HG03097 (cell line): ENCODE results near the gene DDX54.
"Not testable (repeated sequence)": the region's sequence is repeated elsewhere in the genome, so short reads cannot be mapped to it uniquely, and the experiment has no call there.

ENCODE experiments used
- ATAC-seq: cut with Tn5 transposase; IDR thresholded peaks from one replicate; pipeline ENCODE4 v1.9.1; 2021; ENCODE audit not compliant: unreplicated experiment, low FRiP score

Gene DDX54

GRCh38 chr12:113143959-113144358 lies 41.3 kb downstream of the DDX54 start:
- no peak for ATAC-seq

- no peak for ATAC-seq
Observed at GRCh38 chr12:113142886-113143332, 42.4 kb downstream of the DDX54 start.

GRCh38 chr12:113142173-113142885 lies 42.9 kb downstream of the DDX54 start:
- ATAC-seq = no peak

GRCh38 chr12:113141716-113142115 lies 43.6 kb downstream of the DDX54 start:
- not testable (repeated sequence) for ATAC-seq

- no peak for ATAC-seq
Observed at GRCh38 chr12:113140706-113141105, 44.6 kb downstream of the DDX54 start.

DNA sequence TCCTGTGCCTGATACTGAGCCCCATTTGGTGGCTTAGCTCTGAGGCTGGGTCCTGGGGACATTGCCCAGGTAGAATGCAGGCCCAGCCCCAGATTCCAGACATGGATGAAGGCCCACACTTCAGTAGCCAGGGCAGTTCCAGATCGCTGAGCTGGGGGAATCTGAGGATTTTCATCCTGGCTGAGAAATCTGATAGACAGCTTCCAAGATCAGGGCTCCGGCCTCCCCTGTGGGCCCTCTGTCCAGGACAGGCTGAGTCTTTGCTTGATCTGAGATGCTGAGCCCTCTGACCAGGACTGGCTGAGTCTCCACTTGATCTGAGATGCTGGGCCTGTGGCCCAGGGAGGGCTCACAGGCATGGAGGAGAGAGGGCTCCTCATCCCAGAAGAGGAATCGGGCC lies 46.5 kb downstream of the DDX54 start:
- no peak for ATAC-seq

DNA sequence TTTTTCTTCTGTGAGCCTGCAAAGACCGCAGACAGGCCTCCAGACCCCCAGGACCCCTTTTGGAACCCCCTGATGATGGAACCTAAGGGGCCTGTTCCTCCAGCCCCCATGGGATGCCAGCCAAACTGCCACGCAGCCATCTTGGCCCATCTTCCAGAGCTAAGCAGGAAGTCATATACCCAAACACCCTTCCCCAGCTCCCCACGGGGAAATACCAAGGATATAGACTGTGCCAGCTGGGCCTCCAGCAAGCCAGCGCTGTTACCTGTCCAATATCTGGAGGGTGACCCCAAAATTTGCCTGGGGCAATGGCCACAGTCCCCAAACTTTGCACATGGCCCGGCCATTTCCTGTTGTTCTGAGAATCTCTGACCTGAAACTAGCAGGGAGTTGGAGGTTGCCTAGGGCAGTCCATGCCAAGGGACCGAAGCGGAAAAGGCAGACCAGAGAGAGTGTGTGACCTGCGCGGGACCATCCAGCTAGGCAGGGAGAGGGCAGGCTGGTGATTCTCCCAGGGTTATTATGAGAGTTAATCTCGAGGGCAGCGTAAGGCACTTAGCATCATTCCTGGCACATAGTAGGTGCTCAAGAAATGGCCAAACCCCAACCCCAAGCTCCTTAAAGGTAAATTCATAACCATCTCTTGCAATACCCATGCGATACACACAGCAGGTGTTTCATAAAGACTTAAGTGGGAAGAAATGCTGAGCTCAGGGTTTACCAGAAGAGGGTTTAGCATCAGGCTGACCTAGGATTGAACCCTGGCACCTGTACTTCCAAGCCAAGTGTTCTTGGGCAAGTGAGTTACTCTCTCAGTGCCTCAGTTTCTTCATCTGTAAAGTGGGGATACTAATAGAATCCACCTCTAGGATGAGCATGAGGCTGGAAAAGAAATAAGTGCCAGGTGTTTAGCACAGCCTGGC lies 47.2 kb downstream of the DDX54 start:
- no peak for ATAC-seq

DNA sequence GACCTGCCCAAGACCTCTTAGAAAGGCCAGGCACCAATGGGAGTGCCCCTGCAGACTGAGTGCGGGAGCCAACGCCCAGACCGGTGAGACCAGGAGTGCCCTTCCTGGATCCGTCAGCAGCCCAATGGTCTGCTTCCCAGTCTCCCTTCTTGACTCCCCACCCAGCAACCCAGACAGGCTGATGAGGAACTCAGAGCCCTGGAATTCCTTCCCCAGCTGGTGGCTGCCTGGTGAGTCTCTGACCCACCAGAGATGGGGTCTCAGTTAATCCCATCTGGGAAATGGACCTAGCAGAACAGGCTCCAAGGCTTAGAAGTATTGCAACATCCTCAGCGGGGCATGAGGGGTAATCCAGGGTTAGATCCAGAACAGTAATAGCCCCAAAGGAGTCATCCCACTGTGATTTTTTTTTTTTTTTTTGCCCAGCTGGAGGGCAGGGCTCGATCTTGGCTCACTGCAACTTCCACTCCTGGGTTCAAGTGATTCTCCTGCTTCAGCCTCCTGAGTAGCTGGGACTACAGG lies 48.2 kb downstream of the DDX54 start:
- ATAC-seq = no peak

- no peak for ATAC-seq
Observed at GRCh38 chr12:113136128-113136989, 48.9 kb downstream of the DDX54 start.

DNA sequence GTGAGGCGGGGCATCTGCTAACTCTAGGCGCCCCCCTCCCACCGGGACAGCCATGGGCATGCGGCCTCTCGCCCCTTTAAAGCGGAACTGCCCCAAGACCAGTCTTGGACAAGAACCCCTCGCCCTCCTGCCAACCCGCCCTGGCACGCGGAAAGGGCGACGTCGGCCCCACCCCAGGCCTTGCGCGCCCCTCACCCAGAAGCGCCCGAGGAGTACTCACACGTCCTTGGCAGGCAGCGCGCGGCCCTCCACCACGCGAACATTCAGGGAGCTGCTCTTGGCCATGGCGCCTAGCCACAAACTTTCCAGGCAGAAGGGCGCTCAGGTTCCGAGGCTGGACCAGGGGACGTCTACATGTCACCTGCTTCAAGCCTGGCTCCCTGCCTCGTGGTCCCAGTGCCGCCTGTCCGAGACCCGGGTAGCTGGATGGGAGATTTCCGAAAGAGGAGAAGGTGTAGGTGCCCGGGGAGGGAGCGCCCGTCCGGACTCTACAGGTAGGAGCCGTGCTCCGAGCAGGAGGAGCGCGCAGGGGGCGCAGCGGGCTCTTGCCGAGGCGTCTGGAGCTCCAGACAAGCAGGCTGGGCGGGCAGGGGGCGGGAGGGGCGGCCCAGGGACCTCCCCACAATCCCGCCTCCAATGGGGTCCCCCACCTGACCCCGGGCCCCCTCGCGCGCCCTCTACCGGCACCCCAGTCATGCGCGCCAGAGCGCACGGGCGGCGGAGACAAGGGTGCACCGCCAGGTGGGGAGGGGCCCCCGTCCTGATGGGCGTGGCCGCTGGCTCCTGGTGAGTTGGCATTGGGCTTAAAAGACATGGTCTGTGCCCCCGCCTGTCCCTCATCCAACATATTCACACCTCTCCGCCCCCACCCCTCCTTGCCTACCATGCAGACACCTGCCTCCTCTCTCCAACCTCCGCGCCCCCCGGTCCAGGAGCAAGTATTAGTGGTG lies 49.8 kb downstream of the DDX54 start, which contains the start of gene RASAL1:
RASAL1 (minus strand) TSS at position 584 of the 950 bp plus-strand sequence; CDS start at position 285, 299 bp downstream.
- ATAC-seq = no peak

DNA sequence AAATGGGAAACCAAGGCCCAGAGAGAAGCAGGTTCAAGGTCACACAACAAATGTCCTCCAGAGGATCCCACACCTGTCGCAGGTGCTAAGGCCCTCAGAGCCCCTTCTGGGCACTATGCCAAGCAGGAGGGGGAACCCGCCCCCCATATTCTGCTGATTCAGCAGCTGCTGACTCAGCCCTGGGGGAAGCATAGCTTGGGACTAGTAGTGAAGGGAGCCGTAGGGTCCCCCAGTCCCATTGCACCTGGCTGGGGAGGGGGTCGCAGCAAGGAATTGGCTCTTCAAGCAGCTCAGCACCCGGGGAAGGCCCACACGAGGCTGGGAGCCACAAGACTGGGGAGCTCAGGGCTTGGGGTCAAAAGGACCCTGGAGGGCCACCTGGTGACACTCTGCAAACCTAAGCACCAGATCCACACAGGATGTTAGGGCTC lies 50.7 kb downstream of the DDX54 start:
- no peak for ATAC-seq

DNA sequence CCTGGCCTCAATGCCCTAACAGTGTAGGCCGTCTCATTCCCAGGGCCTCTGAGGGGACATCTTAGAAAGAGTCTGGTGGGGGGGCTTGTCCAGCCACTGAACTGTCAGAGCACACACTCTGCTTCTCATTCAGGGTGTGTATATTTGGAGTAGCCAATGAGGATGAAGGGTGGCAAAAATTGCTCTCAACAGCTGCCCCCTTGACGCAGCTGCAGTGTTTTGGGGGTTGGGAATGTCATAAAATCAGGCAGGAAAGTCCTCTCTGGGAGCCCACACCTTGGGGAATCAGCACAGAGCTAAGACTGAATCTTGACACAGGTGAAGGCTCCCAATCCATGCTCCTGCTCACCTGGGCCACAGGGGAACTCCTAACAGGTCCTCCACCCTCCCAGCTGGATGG lies 51.2 kb downstream of the DDX54 start:
- no peak for ATAC-seq

DNA sequence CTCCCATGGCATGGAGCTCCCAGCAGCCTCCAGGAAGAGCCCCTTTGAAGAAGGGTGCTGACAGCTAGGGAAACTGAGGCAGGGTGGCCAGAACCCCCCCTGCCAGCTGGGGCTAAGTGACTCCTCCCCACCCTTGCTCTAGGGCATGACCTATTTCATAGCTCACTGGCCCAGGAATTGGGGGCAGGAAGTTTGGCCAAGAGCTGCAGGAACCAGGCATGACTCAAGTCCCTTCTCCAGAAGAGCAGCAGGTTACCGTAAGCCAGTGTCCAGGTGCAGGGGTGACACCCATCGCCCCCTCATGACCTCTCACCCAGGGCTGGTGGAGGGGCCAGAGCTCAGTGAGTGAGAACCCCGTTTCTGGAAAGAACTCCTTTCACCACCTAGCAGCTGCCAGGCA lies 51.6 kb downstream of the DDX54 start:
- no peak for ATAC-seq

DNA sequence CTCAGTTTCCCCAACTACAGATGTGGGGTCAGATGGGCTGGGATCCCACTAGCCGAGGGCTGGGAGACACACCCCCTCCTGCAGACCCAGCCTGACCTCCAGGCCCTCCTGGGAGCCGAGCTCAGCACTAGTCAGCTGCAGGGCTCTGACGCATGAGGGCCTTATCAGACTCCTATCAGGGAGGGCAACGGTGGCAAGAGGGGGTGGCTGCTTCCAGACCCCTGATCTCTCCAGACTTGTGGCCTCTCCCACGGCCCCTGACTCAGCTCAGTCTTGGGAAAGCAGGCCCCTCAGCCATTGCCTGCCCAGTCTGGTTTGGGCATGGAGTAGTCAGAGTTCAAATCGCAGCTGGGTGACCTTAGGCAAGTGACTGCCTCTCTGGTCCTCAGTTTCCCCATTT lies 52.2 kb downstream of the DDX54 start:
- no peak for ATAC-seq

DNA sequence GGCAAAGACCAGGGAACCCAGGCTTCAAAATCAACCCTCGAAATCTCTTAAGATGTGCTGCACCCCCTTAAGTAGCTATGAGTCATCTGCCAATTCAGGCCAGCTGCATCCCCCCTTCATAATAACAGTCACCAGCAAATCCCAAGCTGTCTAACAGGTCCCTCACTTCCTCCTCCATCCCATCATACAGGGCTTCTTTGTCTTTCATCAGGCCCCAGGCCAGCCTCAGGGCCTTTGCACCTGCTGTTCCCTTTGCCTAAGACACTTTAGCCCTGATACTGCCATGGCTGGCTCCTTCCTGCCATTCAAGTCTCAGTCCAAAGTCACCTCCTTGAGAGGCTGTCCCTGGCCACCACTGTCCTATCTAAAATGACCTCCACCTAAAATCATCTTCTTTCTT lies 53.7 kb downstream of the DDX54 start:
- no peak for ATAC-seq

DNA sequence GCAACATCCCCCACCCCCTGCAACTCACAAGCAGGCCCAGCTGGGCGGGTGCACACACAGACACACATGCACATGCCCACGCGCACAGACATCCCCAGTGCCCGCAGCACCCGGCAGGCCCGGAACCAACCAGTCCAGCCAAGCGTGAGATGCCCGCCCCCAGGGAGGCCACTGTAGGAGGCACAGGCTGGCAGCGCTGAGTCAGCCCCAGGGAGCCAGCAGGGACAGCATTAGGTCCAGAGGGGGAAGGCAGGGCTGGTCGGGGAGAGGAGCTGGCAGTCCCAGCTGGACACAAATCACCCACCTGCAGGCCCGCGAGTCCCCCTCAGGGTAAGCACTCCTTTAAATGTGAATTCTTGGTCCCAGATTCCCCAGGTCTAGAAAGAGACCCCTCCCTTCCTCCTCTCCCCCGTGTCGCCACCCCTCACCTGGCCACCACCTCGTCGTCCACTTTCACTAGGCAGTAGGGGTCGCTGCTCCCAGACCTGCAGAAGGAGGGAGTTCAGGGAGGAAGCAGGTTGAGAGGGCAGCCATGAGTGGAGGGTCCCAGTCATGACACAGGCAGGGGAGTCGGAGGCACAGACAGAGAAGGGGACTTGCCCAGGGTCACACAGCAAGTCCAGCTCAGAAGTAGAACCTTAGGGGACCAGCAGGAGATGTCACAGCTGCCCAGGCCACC lies 54.7 kb downstream of the DDX54 start:
- no peak for ATAC-seq

- ATAC-seq = no peak
Observed at GRCh38 chr12:113129664-113130456, 55.4 kb downstream of the DDX54 start.
